Activated CD4-positive, alpha-beta T cell treated with anti-CD3 and anti-CD28 coated beads, Interleukin-2, amount 50 U/mL, for 16 hours (primary cell): ENCODE measurements around the gene FAM3D.
A peak's percentile ranks its signal among the peaks of the same experiment; 100 is the strongest.

ENCODE experiments used
- DNase-seq: peaks from one replicate; pipeline ENCODE4 v3.0.0-alpha.2; 2020

The FAM3D gene

DNA sequence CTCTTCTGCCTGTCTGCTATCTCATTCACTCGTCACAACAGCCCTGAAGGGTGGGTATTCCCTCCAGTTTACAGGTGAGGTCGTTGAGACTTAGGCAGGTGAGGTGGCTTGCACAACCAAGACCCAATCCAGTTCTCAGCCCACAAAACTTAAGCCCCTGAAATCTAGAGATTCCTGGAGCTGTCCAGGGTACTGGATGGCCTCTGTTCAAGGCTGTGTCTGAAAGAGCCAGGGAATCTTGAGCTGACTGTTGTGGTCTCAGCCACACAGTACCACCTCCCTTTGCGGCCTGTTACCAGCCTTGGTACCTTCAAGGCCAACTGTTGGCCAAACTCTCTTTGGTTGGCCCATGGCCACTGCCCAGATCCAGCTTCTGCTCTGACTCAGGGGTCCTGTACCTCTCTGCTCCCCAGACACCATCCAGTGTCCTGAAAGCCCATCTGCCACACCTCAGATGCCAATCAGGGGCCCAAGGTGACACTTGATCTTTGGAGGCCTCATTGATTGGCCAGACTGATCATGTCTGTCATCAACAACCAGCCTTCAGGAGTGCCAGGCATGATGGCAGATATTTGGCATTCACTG is 78.5 kb downstream of the FAM3D start:
- DNase-seq = no peak

DNA sequence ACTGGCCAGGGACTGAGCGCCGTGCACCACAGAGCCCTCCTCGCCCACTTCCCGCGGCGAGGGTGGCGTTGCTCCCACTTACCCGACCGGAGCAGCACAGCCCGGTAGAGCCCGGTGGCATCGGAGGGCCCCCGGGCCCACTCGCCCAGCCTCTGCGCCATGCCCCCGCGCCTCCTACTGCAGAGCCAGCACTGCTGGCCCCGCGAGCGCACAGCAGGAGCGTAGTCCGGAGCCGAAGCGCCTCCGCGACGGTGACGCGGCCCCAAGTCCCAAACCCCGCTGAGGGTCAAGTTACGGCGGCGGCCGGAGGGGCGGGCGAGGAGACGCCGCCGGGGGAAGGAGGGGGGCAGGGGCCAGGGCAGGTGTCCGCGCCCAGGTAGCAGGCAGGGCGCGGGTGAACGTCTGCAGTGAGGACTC is 79.8 kb downstream of the FAM3D start:
- no peak for DNase-seq

DNA sequence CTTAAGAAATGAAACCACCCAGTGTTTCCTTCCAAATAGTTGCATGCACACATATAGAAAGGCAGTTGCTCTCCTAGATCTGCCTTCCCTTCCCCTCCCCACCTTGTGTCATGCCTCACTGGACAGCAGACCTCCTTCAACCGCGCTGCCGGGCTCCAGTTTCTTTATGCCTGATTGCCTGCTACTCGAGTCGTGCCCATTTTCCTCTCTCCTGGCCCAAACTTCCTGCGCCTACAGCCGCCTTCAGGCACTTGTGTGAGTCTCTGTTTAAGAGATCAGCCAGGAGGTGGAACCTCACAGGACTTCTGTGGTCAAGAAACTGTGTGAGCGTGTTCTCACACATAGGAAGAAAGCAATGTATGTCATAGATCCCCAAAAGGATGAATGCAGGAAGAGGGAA is 80.6 kb downstream of the FAM3D start:
- no peak for DNase-seq

DNA sequence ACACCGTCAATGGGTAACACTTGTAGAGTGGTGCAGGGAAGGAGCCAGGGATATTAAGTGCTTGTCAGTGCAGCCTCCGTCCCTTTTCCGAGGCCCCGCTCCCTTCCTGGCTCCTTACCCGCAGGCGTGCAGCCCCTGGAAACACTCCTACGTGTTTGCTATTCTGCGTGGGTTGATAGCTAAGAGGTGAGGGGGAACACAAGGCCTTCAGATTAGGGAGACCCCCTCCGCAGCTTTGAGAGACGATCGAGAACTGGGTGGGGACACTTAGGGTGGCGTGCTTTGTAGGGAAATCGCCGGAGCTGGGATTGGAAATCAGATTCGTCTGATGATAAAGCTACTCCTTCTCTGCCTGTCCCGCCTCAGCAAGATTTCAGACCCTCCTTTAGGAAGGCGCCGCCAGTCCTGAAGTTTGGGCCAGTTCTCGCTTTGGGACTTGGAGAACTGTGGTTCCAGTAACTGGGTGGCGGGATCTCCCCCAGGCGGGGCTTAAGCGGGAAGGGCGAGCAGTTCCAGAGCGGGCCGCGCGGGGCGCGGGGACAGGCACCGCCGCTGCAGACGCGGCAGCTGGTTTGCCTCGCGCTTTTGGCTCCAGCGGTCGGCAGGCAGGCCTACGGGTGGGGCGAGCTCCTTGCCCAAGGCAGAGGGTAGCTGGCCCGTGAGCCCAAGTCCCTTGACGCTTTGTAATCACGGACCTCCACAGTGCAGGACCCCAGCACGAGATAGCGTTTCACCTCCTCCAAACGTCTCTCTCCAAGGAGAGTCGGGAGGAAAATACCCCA is 81.4 kb downstream of the FAM3D start:
- DNase-seq = peak; percentile 65

DNA sequence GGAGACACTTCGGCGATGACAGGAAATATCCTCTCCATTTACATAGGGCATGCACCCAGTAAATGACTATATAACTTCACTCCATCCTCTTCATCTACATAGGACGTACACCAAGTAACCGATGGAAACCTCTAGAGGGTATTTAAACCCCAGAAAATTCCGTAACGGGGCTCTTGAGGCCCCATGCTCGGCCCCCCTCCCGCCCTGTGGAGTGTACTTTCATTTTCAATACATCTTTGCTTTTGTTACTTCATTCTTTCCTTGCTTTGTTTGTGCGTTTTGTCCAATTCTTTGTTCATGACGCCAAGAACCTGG is 81.9 kb downstream of the FAM3D start:
- no peak for DNase-seq
